GM12878 (cell line): ENCODE data around the gene CHAMP1. TPM values are rescaled to one million over a fixed set of nuclear protein-coding genes. Genes with fewer than 3 reads are reported as not detected.

Source experiments
- ATAC-seq: fragments of 200-7000 bp; cut with Tn5 transposase; 3 replicates; pipeline ENCODE4 v1.9.1; 2020; ENCODE audit warnings: mild to moderate bottlenecking, moderate library complexity
- BruUV-seq: library from RNA; stranded (reverse); fragments of 400-500 nt; replicated peaks from 2 replicates; lab custom pipeline; 2021; lab: Mats Ljungman, UMichigan
- CTCF ChIA-PET: fragments of 300-600 bp; sonication (Branson Sonifier 250); formaldehyde crosslinking; extraction: SDS; loops from one replicate; lab custom pipeline; 2021; ENCODE audit warnings: inconsistent platforms; lab: Yijun Ruan, JAX
- POLR2A ChIA-PET: fragments of 350-600 bp; formaldehyde crosslinking; extraction: SDS; loops from one replicate; lab custom pipeline; 2021; ENCODE audit warnings: inconsistent platforms; lab: Charles Lee
- RAD21 ChIA-PET: fragments of 300-600 bp; sonication (Branson Sonifier 250); formaldehyde crosslinking; loops from one replicate; lab custom pipeline; 2023; ENCODE audit warnings: antibody characterized with exemption; ENCODE audit not compliant: unreplicated experiment; lab: Charles Lee
- SMC1A ChIA-PET: fragments of 300-600 bp; sonication (Branson Sonifier 250); formaldehyde crosslinking; loops from one replicate; lab custom pipeline; 2023; ENCODE audit not compliant: unreplicated experiment, uncharacterized antibody; lab: Charles Lee
- DNase-seq: peaks from one replicate; pipeline ENCODE4 v3.0.0-alpha.2; 2011; ENCODE audit warnings: low read depth, low spot score
- FAIRE-seq: peaks from 3 replicates; lab custom pipeline; 2011; peaks lifted over from hg19 to GRCh38; lab: Jason Lieb, UNC
- H2AFZ ChIP-seq: 2 replicates; pipeline ENCODE4 v1.6.0; 2011; ENCODE audit warnings: low read depth, low read length, control low read depth; ENCODE audit not compliant: control insufficient read depth
- H3K27ac ChIP-seq: 2 replicates; pipeline ENCODE4 v1.5.1; 2011; ENCODE audit warnings: control low read depth; ENCODE audit not compliant: control insufficient read depth, insufficient read depth
- H3K27me3 ChIP-seq, 2 experiments: replicated peaks in 1 of 2; 2 replicates each; pipeline versions ENCODE4 v1.6.0 to v1.6.1; 2011; ENCODE audit warnings: low read length in 1 of 2; ENCODE audit not compliant: control insufficient read depth in 2 of 2, insufficient read depth in 2 of 2
- H3K36me3 ChIP-seq, 2 experiments: 2 replicates each; pipeline ENCODE4 v1.5.1; 2011; ENCODE audit warnings: low read length in 1 of 2; ENCODE audit not compliant: control insufficient read depth in 2 of 2, insufficient read depth in 2 of 2
- H3K4me1 ChIP-seq: 2 replicates; pipeline ENCODE4 v1.6.1; 2011; ENCODE audit warnings: mild to moderate bottlenecking, low read length, moderate library complexity, mixed read lengths; ENCODE audit not compliant: control insufficient read depth, insufficient read depth
- H3K4me2 ChIP-seq: 2 replicates; pipeline ENCODE4 v1.6.0; 2011; ENCODE audit warnings: control low read depth; ENCODE audit not compliant: control insufficient read depth, insufficient read depth
- H3K4me3 ChIP-seq: fragments of 200-600 bp; sonication (generic); 2 replicates; pipeline ENCODE4 v1.5.1; 2016
- H3K79me2 ChIP-seq: 2 replicates; pipeline ENCODE4 v1.6.0; 2011; ENCODE audit warnings: low read length; ENCODE audit not compliant: control insufficient read depth, insufficient read depth
- H3K9ac ChIP-seq: 2 replicates; pipeline ENCODE4 v1.8.0; 2011; ENCODE audit warnings: low read length, control low read depth, mixed read lengths; ENCODE audit not compliant: control insufficient read depth, insufficient read depth
- H3K9me3 ChIP-seq: replicated peaks from 3 replicates; pipeline ENCODE4 v1.5.1; 2011; ENCODE audit warnings: mild to moderate bottlenecking, low read length; ENCODE audit not compliant: control insufficient read depth, insufficient read depth
- H4K20me1 ChIP-seq: 2 replicates; pipeline ENCODE4 v1.6.0; 2011; ENCODE audit not compliant: control insufficient read depth, insufficient read depth
- ETV6 ChIP-seq, 2 experiments: fragments of 450-650 bp in 1 of 2; IDR thresholded peaks in 1 of 2; conservative IDR thresholded peaks in 1 of 2; 2 replicates each; pipeline ENCODE4 v1.6.1; 2014; ENCODE audit warnings: antibody characterized with exemption in 1 of 2, borderline replicate concordance in 1 of 2, low read depth in 1 of 2, mild to moderate bottlenecking in 1 of 2, moderate library complexity in 1 of 2
- GABPA ChIP-seq: IDR thresholded peaks from 2 replicates; pipeline ENCODE4 v1.6.1; 2014; ENCODE audit warnings: antibody characterized with exemption, low read depth, mild to moderate bottlenecking, inconsistent platforms
- RELA ChIP-seq: fragments of 450-650 bp; IDR thresholded peaks from 2 replicates; pipeline ENCODE4 v1.8.0; 2014; ENCODE audit warnings: borderline replicate concordance; ENCODE audit not compliant: partially characterized antibody
- RFX5 ChIP-seq: IDR thresholded peaks from 2 replicates; pipeline ENCODE4 v1.6.1; 2011; ENCODE audit warnings: low read depth, low read length, improper control_type of control experiment
- YBX1 ChIP-seq: fragments of 450-650 bp; IDR thresholded peaks from 2 replicates; pipeline ENCODE4 v1.6.1; 2016; ENCODE audit warnings: antibody characterized with exemption
- ZNF217 ChIP-seq: fragments of 450-650 bp; IDR thresholded peaks from 2 replicates; pipeline ENCODE4 v1.6.1; 2017; ENCODE audit warnings: antibody characterized with exemption, mild to moderate bottlenecking
- in situ Hi-C: fragments of 300-500 bp; cut with MboI; formaldehyde crosslinking; loops from 9 replicates; pipeline ENCODE4 v1.14.3; 2018; ENCODE audit warnings: mixed read lengths
- intact Hi-C: fragments of 100-400 bp; cut with micrococcal nuclease; formaldehyde crosslinking; loops from one replicate; pipeline ENCODE4 v1.14.2; 2022; ENCODE audit not compliant: unreplicated experiment
- polyA plus RNA-seq, 11 experiments: library from polyadenylated mRNA; depleted of rRNA in 4 of 11; unstranded in 6 of 11; stranded (reverse) in 5 of 11; fragments of >200 nt; fragmentation: Nextera tagmentation in 4 of 11; fragmentation: Illumina TruSeq in 1 of 11; extraction: Ambion mirVana in 4 of 11; extraction: Trizol in 1 of 11; gene quantifications; 1 replicate in 1 of 11; 2 replicates in 10 of 11; pipeline versions ENCODE4 v1.2.1 to v1.2.3, GENCODE V29; 2011 to 2016; ENCODE audit warnings: inconsistent platforms in 2 of 11, missing spikeins in 2 of 11, low read depth in 1 of 11
- total RNA-seq, 4 experiments: library from RNA; depleted of rRNA in 3 of 4; stranded (reverse); fragments of >200 nt in 3 of 4; fragmentation: Illumina TruSeq in 1 of 4; extraction: Trizol in 1 of 4; gene quantifications; 2 replicates each; pipeline versions ENCODE4 v1.2.1 to v1.2.3, GENCODE V29; 2013 to 2021
- TF ChIP-seq, protein P1 (sequence below): IDR thresholded peaks from 2 replicates; pipeline ENCODE4 v1.6.1; 2012; ENCODE audit warnings: low read depth, low read length, improper control_type of control experiment

The CHAMP1 gene
- total and polyA plus RNA-seq, 10 of the 15 experiments (the other 5 are each of a cell fraction or from before 2014, with no cell fraction given), result 1.1 to 54.8 (median 23.9) TPM

DNA sequence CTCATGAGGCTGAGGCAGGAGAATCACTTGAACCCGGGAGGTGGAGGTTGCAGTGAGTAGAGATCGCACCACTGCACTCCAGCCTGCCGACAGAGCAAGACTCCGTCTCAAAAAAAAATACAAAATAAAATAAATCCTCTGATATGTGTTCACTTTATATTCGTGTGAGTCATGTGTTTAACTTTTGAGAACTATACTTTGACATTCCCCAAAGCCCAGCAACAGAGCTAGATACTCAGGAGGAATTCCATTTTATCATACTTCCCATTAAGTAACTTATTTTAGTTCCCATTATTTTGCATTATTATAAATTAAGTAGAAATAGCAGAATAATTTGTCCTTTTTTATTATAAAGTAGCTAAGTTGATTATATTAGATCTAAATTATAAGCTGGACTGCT lies 3.3 kb upstream of the CHAMP1 start (continued):
- no peak for TF ChIP-seq YBX1
- TF ChIP-seq, protein P1, sequence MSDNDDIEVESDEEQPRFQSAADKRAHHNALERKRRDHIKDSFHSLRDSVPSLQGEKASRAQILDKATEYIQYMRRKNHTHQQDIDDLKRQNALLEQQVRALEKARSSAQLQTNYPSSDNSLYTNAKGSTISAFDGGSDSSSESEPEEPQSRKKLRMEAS, result no peak

DNA sequence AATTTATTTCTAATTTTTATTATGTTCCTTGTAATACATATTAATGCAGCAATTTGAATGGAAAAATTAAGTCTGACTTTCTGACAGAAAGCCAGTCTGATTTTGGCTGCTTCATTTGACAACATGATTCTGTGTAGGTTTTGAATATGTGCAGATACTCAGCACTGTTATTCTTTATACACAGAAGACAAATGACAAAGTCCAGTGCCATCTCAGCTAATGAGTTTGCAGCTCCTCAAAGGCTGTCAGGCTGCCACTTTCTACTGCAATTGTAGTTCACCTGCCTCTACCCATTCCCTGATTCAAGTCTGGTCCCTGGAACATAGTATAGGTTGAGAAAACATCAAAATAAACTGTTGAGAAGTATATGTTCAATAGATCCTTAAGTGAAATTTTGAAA lies 2.9 kb upstream of the CHAMP1 start:
- ChIA-PET CTCF (interaction anchor here (0.8 to 1.2 kb wide), 4 partner anchors 15 to 83 kb away, joined by 3 read pairs; no protein-coding TSS in a partner anchor), RAD21 (interaction anchor here (1.2 to 4.3 kb wide), 3 partner anchors 23 to 31 kb away, joined by 3 to 24 read pairs (median 10); partner anchors contain the start of gene UPF3A), SMC1A (interaction anchor here (0.7 to 3.8 kb wide), 11 partner anchors 8 to 32 kb away, joined by 3 to 27 read pairs (median 4); partner anchors contain the start of gene UPF3A), POLR2A (interaction anchor here (0.6 to 4.2 kb wide), 3 partner anchors 14 to 34 kb away, joined by 3 to 39 read pairs (median 3); partner anchors contain the start of gene UPF3A)
- BruUV-seq, result no TSS peak
- FAIRE-seq, result no peak
- intact Hi-C loops, result no loop called here
- Histone ChIP-seq H3K27ac (no peak overlapping the region), H3K4me3 (no peak overlapping the region), H2AFZ (peak overlapping the region; percentile 31; the same call in 1 of the 2 replicates), H3K27me3 (no peaks in the 10 kb centered on the region), H3K4me1 (peaks cover 5% of the 10 kb centered on the region; the same call in 1 of the 2 replicates), H3K9me3 (no peaks in the 10 kb centered on the region), H4K20me1 (no peaks in the 10 kb centered on the region), H3K36me3 (no peaks in the 10 kb centered on the region), H3K4me2 (no peak overlapping the region), H3K9ac (no peak overlapping the region), H3K79me2 (peaks cover 27% of the 10 kb centered on the region)
- in situ Hi-C loops, result no loop called here
- no peak for DNase-seq
- no peak for TF ChIP-seq ETV6 (conservative IDR thresholded peaks at IDR 0.05 in 1 of 2, IDR thresholded peaks at IDR 0.05 in 1 of 2; ENCODE audit: borderline replicate concordance in 1 of 2, low read depth in 1 of 2)
- TF ChIP-seq ZNF217, result no peak
- no peak for TF ChIP-seq GABPA
- no peak for TF ChIP-seq RFX5
- no peak for TF ChIP-seq RELA
- TF ChIP-seq, protein P1, result no peak
- no peak for ATAC-seq
